HCEC 1CT (cell line): ENCODE results near the gene TCP11.

ENCODE experiments used
- DNase-seq: peaks from one replicate; pipeline ENCODE4 v3.0.0-alpha.2; 2017

The TCP11 gene

DNA sequence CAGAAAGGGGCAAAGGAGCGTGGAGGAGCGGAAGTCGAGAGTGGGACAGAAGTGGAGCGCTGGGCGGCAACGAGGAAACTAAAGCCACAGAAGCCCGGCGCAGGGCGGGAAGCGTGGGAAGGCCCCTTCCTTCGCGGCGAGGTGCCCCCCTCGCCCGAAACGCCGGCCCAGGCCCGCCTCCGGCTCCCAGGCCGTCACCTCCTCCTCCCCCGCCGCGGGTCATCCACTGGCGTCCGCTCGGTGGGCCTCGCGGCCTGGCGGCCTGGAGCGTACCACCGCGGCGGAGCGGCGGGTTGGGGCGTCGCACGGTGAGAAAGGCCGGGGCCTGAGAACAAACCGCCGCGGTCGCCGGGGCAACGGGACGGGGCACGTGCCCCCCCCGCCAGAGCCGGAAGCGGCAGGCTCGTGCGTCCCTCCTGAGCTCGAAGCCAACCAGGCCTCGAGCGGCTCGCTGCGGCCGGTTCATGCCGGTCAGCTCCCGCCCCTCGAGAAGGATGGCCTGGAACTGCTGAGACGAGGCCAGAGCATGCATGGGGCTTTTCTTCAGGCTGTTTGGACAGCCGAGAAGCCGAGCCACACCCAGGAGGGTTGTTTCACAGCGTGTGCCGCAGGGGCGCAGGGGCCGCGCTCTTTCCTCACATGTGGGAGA lies at the start of gene TCP11:
Gene TCP11 (minus strand): TSS at position 333 of the 649 bp plus-strand sequence. CDS start 469 bp downstream, outside the sequence.
- no peak for DNase-seq

DNA sequence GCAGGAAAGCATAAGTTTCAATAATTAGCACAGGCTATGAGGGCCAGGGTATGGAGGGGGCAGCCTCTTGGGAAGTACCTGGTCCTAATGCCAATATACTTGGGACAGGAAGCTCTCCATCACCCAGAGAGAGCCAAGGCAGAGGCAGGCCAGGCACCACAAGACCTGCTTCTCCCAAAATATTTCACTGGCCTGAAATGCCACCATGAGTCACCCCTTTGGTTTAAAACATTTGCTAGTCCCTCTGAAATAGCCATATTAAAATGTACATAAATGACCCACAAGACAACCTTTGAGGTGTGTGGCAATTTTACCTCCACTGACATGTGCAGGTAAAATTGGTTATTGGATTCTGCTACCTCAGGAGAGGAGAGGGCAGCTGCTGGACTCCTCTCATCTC lies 49.2 kb upstream of the TCP11 start:
- no peak for DNase-seq

DNA sequence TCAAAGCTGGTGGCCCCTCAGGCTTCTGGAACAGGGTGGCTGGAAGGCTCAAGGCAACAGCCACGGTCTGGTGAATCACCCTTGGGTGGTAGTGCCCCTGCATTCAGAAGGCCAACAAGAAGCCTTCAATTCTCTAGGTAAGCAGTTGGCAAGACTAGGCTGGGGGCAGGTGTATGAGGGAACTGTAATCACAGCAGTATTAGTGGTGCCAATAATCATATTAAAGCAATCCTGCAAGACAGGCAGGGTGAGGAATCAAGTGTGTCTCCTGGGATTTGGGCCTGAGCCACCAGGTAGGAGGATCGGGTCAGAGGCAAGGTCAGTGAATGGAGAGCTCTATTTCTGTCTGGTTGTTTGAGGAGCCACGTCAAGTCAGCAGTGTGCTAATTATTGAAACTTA lies 47.7 kb upstream of the TCP11 start:
- no peak for DNase-seq

DNA sequence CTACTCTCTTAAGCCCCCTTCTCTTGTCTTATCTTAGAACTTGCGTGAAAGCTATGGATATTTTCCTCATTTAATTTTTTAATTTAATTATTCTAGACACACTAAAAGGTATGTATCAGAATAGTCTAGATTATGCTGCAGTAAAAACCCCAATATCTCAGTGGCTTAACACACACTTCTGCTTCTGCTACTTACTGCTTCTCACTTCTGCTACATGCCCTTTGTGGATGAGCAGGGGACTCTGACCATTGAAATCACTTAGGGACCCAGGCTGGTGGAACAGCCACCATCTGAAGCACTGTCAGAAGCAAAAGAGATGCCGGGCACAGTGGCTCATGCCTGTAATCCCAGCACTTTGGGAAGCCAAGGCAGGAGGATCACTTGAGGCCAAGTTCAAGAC lies 45.4 kb upstream of the TCP11 start:
- DNase-seq, result no peak

DNA sequence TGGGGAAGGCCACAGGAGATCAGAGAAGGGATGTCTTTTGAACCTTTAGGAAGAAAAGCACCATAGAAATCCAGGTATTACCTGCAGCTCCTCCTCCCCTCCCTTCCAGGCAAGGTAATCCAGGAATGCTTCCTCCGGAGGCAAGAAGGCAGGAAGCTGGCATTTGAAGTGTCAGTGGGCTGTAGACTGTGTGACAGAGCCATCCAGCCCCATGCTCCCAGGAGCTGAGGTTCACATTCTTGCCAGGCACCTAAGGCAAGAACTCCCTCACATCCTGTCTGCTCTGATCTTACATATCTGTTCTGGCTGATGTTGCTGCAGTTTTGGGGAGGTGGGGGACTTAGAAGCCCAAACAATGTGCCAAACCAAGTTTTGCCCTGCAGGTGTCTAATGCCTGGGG lies 44.8 kb upstream of the TCP11 start:
- DNase-seq, result no peak

DNA sequence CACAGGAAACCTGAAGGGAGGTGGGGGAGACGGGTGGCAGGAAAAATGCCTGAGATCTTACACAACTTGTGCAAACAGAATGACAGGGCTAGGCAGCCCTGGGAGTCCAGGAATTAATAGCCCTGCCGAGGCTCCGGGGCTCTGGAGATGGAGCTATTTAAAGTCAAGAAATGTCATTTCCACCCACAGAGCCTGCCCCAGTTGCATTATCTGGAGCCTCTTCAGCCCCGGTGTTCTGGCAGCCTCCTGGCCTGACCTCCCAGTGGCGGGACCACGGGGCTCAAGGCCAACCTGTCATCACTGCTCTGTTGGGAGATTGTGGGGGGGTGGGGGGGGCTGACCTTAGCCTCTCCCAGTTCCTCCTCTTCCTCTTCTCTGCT lies 44.2 kb upstream of the TCP11 start:
- no peak for DNase-seq

DNA sequence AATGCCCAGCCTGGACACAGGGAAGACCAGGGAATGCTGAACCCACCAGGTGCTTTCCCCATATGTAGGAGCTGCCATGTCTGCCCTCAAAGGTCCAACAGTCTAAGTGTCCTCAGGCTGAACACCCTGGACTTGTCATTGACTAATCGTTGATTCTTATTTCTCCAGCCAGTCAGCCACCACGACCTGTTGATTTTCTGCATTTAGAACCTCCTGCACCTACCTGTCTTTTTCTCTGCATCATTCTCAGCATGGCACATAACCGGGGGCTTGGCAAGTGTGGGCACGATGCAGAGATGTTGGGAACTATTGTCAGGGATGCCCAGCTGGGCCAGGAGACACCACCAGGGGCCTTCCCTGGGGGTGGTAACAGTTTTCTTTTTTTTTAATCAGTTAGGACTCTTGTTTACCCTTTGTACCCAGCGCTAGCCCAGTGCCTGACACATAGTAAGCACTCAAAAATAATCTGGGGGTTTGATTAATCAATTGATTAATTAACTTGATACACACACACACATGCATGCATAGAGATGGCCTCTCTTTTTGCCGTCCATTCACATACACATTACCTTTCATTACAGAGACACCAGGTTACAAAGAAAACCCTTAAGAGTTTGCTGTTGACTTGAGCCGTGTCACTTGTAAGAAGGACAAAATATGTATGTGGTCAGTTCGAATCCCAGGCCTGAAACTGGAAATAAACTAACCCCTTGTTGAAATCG lies 43.6 kb upstream of the TCP11 start:
- DNase-seq, result no peak

DNA sequence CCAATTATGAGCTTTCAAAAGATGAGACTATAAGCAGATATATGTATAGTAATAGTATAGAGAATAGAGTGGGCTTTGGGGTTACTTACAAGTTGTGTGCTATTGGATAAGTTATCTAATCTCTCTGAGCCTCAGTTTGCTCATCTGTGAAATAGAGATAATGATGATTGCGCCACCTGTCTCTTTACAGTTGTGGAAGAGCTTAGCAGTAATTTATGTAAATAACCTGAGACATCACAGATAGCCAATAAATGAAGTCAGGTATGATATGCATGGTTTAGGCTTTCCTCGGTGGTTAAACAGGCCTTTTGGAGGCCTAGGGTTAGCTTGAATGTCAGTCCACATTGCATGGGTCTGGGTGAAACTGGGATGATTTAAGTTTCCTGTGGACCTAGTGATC lies 42.8 kb upstream of the TCP11 start:
- no peak for DNase-seq

DNA sequence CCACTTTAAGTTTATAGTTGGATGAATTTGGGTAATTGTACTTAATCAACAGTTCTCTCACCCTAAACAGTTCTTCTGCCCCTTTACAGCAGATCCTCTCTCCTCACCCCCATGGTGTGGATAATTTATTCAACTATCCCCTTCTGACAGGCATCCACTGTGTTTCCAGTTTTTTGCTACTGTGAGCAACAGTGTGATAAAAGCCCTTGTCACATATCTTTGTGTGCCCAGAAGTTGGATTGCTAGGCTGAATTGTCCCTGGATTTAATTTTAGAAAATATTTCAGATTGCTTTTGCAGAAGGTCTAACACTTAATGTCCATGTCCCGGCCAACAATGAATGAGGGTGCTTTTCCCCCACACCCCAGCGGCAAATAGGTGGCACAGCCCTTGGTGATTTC lies 42.1 kb upstream of the TCP11 start:
- no peak for DNase-seq

DNA sequence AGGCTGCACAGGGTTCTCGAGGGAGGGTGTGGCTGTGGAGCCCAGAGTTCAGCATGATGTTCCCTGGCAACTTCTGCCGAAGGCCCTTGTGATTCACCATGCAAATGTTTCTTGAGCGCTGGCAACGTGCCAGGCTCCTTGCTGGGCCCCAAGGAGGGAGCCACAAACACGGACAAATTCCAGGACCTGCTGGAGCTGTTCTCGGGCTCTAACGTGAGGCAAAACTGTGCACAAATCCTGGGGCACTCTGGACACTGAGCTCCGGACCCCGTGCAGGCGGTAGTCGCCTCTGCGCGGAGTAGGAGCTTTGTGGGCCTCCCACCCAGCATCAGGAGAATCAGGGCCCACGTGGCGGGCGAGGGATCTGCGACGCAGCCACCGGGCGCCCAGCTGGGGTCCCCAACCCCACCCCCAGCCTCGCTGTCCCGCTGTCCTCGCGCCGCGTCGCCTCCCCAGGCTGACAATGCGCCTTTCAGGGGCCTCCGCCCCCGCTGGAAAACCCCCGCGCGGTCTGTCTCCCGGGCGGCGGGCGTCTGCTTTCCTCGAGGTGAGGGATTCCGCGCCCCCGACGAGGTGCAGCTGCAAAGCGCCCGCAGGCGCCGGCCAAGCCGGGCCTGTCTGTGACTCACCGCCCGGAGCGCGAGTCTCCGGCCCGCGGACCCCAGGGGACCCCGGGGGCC lies 40.9 kb upstream of the TCP11 start:
- peak; percentile 65 for DNase-seq

DNA sequence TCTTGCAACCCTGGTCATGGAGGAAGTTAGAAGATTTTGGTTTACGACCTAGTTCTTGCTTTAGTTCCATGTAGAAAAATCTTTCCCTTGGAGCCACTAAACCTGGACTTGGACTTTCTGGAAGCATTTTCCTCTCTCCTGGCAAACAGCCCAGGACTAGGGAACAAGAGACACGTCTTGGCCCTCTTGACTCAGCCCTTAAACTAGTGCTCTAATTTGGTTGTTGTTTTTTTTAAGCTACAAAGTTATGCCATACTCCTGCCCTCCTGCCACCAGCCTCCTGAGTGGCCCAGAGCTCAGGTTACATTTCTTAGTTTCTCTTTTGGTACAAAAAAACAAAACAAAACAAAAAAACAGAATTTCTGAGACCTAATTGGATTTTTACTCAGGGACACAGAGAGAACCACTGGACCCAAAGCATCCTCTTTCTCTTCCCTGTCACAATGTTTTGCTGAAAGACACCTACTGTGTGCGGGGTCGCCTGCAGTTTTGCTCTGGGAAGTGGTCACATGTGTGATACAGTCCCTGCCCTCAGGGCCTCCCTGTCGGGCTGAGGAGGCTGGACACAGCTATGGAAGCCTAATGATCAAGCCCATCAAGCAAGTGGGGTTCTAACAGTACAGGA lies 40.3 kb upstream of the TCP11 start:
- DNase-seq, result peak; percentile 37

DNA sequence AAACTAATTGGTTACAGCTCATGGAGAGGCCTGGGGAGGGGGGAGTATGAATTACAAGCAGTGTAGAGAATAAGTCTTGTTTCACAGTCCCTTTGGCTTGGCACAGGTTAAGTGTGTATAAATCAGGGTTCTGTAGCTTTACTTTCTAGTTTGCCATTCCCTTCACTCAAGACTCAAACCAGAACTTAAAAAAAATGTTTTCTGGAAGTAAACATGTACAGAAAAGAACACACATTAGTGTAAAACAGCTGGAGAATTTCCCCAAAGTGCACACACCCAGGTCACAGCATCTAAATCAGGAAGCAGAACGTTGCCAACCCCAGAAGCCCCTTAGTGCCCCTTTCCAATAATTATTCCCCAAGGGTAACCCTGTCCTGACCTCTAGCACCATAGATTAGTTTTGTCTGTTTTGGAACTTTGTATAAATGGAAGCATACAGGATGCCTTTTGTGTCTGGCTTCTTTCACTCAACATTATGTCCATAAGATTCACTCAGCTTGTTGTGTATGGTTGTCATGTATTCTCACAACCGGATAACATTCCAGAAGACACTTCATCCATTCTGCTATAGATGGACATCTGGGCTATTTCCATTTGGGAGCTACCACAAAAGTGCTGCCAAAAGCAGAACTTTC lies 38.9 kb upstream of the TCP11 start:
- no peak for DNase-seq

DNA sequence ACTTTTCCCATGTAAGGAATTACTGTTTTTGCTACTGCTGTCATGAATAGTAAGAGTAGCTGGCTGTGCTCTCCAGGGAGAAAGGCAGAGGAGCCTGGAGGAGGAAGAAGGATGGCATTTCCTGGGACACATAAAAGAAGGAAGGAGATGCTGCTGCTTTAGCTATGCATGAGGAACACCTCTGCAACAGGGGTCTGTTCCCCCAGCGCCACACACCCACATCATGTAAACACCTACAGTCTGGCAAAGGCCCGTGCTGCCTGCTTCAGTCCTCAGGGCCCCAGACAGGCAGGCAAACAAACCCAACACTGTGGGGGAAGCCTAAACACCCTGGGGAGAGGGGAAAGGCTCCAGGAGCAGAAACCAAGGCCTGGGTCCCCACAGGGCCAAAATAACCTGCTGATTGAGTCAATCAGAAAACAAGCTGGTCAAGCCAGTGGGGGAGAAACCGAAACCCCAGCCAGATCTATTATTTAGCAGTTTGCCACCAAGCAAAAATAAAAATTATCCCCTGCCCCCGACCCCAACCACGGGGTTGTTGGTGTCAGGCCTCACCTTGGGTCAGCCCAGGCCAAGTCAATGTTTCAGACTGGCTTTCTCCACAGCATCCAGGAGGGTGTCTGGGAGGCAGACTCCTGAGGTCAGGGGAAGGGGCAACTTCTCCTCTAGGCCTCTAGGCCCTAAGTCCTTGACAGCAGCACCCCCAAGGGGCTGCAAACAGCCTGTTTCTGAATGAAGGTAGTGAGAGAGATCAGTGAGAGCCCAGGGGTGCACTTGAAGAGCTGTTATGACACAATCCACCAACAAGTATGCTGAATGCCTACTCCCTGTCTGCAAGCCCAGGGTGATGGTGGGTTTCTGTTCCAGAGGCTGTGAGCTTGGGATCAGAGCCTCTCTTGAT lies 38.0 kb upstream of the TCP11 start:
- DNase-seq, result no peak

DNA sequence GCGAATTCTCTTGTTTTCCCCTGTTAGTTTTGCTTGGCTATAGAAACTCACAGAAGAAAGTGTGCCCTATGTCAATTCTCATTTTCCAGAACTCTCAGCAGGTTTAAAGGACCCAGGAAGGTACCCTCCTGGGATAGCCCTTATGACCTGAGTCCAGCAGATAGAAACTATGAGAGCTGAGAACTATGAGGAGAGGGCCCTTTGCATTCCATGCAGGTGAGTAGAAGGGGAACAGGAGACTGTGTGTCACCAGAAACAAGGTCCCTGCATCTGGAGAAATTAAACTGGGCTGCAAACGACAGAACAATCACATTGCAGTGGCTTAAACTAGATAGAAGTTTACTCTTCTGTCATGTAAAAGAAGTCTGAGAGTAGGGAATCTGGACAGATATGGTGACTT lies 36.9 kb upstream of the TCP11 start:
- no peak for DNase-seq

DNA sequence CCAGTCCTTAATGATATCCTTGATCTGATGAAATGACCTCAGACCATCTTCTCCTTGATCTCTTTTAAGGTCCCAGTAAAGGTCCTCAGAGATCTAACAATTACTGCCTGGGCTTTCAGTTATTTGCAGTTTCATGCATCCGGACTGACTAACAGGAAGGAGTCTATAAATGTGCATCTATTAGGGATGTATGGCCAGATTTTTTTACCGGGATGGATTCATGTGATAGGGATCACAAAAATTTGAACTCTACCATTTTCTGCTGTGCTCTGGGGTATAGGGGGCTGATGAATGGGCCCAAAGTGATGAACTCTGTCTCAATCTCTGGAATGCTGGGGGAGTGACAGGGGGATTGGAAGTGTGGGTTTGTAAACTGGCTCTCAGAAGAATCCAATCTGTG lies 36.5 kb upstream of the TCP11 start:
- no peak for DNase-seq

DNA sequence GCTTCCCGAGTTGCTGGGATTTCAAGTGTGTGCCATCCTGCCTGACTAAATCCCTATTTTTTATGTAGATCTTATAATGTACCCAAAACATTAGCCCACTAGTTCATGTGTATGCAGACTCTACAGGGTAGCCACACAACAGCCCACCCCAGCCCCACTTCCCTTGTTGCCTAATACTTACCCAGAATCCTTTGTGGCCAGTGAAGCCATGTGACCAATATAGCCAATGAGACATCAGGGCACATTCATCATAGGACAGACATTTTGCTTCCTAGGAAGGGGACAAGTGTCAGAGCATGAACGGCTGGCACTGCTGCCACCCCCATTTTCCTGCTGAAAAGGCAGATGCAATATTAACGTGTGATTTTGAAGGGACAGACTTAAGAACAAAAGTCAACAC lies 36.0 kb upstream of the TCP11 start:
- DNase-seq, result no peak

DNA sequence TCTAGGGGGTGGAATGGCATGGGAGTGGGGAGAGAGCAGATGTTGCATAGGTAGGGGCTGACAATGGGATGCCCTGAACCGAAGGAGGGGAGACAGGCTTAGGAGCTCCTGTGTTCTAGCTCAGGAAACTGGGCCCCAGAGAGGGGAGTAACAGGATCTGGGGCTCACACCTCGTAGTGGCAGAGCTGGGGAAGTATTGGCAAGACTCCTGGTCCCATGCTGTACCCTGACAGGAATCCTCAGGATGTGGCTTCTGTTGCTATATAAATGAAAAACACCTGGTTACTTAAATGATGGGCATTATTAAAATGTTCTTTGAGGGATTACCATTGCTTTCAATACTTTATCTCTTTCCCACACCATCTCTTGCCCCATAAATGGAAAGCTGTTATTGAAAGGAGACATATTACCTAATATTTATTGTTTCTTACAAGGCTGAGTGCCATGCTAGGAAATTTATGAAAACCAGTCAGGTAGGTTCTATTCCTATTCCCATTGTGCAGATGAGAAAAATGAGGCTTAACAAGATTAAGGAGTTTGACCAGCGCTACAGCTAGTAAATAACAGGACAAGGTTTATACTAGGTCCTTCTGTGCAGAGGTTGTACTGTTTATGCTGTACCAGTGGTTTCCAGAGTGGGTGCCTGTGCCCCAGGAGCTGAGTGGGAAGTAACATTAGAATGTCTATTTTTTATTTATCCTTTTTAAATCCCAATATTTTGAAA lies 35.3 kb upstream of the TCP11 start:
- no peak for DNase-seq

DNA sequence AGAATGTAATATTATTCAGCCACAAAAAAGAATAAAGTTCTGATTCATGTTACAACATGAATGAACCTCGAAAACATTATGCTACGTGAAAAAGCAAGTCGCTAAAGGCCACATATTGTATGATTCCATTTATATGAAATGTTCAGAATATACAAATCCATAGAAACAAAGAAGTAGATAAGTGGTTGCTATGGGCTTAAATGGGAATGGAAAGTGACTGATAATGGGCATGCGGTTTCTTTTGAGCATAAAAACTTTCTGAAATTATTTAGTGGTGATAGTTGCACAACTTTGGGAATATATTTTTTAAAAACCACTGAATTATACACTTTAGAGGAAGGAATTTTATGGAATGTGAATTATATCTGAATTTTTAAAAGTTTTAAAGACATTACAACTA lies 33.4 kb upstream of the TCP11 start:
- no peak for DNase-seq

DNA sequence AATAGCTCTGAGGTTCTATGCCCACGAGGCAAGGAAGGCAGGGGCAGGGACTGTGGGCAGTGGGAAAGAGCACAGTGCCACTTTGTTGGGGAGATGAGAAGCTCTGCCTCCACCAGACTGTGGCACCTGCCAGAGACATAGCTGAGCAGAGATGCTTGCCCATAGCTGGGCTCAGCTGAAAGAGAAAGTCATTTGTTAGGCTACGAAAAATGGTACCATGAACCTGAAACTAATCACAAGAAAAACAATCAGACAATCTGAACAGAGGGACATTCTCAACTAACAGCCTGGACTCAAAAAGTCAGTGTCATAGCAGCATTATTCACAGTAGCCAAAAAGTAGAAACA lies 32.9 kb upstream of the TCP11 start:
- no peak for DNase-seq

DNA sequence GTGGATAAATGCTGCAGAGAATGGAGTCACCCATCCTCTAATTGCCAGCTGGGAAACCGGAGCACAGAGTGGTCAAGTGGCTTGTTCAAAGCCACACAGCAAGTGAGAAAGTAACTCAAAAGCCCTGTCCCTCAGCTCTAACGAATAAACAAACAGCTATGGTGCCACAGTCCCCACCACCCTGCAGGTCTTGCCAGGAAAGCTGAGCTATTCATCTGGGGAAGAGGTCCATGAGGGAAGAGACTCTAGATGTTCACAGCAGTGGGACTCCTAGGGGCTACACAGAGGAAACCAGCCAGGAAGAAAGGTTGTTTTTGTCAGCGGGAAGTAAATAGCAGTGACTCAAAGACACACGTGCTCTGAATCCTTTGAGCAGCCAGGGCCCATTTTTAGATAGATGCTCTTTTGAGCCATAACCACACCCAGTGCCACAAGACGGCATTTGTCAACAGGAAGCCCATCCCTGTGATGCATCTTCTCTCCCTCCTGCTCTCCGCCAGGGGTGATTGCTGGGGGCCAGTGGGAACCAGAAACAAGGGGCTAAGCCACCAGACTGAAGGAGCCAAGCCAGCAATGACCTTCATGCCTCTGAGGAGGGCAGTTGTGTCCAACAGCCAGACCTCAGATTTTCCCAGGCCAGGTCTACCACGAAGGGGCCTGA lies 32.4 kb upstream of the TCP11 start:
- DNase-seq, result no peak

DNA sequence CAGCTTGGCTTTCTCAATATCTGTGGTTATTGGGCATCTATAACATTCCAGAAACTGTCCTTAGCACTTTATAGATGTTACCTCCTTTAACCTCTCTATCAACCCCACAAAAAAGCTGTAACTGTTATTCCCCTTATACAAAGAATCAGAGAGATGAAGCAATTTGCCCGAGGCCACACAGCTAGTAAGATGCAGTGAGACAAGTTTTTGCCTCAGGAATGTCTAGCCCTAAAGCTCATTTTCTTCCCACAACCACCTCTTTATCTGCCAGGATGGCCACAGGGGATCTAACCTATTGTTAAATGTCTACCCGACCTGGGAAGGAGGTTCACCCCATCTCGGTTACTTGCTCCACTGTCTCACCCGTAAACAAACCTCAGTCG lies 31.9 kb upstream of the TCP11 start:
- no peak for DNase-seq
